Measurements from ENCODE around the gene L1CAM.

Gene L1CAM

DNA sequence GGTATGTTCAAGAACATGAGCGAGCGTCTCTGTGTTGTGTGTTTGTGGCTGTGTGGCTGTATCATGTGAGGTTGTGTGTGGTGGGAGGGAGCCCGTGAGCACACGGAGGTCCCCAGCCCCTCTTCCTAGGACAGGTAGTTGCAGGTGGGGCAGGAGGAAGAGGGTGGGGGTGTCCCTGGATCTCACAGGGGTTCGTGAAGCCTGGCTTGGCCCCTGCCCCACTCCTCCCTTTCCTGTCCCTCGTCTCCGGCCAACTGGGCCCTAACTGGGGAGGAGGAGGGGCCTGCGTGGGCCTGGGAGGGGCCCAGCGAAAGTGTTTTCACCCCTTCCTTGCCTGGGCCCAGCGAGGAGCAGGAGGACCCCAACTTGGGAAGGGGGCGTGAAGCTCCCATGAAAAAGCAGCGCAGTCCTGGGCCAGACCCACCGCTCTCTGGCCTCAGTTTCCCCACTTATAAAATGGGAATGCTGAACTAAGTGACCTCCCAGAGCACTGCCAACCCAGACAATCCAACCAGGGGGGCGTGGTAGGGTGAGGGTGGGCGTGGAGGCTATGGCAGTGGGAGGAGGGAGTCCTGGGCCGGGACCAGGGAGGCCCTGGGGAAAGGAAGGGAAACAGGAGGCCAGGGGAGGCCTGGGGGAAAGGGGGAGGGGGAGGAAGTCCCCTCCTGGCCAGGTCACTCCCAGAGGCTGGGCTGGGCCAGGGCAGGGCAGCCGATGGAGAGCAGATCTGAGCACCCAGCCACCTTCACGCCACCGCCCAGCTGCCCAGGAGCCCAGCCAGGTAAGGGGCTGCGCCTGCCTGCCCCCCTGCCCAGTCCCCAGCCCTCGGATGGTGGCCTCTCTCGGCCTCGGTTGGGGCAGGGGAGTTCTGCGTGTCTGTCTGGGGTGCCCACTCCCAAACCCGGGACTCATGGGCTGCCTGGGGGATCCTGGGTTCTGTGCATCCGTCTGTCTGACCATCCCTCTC lies 18.3 kb upstream of the L1CAM start, which contains the start of gene AVPR2:
TSS of gene AVPR2 (plus strand) at position 683 of the 967 bp plus-strand sequence. CDS start 473 bp downstream, outside the sequence.
- DNase-seq = no peak
- Histone ChIP-seq H3K4me1 (ENCODE audit: control extremely low read depth in 1 of 4, control insufficient read depth in 4 of 4, insufficient read depth in 4 of 4, low read length in 3 of 4) (peaks cover 5 to 48% (median 44%) of the 10 kb centered on the region in 4 experiments), H3K27ac (ENCODE audit: insufficient read depth in 1 of 2, low read depth in 1 of 2, low read length in 2 of 2, poor library complexity in 1 of 2, severe bottlenecking in 2 of 2) (no peak within 1 kb of the TSS), H3K9me3 (ENCODE audit: control extremely low read depth in 1 of 5, control insufficient read depth in 4 of 5, insufficient read depth in 2 of 5, low read depth in 1 of 5, low read length in 4 of 5) (no peaks in the 10 kb centered on the region), H3K27me3 (replicated peaks in 2 of 5; ENCODE audit: control insufficient read depth in 4 of 5, insufficient read depth in 5 of 5, low read length in 4 of 5) (peaks cover 0 to 15% (median 0%) of the 10 kb centered on the region in 5 experiments), H3K36me3 (ENCODE audit: control insufficient read depth in 4 of 4, insufficient read depth in 4 of 4, low read length in 3 of 4) (peaks cover 0 to 19% (median 9%) of the 10 kb centered on the region in 4 experiments), H3K4me3 (ENCODE audit: control insufficient read depth in 1 of 7, extremely low read depth in 1 of 7, insufficient read depth in 4 of 7, low read depth in 2 of 7, low read length in 6 of 7) (peak within 1 kb of the TSS in 1 of 7 experiments; percentile 38)
- CTCF ChIA-PET = interaction anchor here (1.9 kb wide), 1 partner anchor 45 kb away, joined by 4 read pairs; no protein-coding TSS in a partner anchor
- POLR2A ChIA-PET = no interaction called here
- WGBS (ENCODE audit: insufficient coverage) = 65% methylated on average over 15 of the region's 26 CpGs

DNA sequence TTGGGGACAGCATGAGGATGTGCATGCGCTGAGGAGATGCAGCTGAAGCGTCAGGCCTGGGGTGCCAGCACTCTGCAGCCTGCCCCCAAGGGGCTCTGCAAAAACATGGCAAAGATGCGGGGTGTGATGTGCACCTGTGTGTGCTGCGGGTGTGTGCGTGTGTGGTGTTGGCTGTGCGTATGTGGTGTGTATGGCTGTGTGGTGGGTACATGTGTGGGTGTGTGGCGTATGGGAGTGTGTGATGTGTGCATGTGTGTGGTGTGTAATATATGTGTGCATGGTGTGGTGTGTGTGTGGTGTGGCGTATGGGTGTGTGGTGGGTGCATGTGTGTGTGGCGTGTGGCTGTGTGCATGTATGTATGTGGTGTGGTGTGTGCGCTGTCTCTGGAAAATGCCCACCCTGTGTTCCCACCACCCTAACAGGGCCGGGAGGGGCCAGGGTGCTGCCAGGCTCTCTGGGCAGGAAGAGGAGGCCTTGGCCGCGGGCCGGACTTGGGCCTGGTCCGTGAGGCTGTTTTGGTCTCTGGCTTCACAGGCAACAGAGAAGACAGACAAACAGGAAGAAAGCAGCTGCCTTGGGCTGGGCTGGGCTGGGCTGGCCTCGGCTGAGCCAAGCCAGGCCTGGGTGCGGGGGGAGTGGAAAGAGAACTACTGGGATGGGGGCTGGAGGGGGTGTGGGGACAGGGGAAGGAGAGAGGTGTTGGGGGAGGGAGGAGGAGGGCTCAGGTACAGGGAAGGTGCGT lies 17.4 kb upstream of the L1CAM start:
- peak in 2 of 3 donors; percentile 46 to 60 for DNase-seq
- Histone ChIP-seq H3K4me3 (ENCODE audit: control insufficient read depth in 1 of 7, extremely low read depth in 1 of 7, insufficient read depth in 4 of 7, low read depth in 2 of 7, low read length in 6 of 7) (no peak overlapping the region), H3K27me3 (replicated peaks in 2 of 5; ENCODE audit: control insufficient read depth in 4 of 5, insufficient read depth in 5 of 5, low read length in 4 of 5) (peaks cover 0 to 13% (median 0%) of the 10 kb centered on the region in 5 experiments), H3K4me1 (ENCODE audit: control extremely low read depth in 1 of 4, control insufficient read depth in 4 of 4, insufficient read depth in 4 of 4, low read length in 3 of 4) (peaks cover 5 to 48% (median 44%) of the 10 kb centered on the region in 4 experiments), H3K36me3 (ENCODE audit: control insufficient read depth in 4 of 4, insufficient read depth in 4 of 4, low read length in 3 of 4) (peaks cover 0 to 12% (median 5%) of the 10 kb centered on the region in 4 experiments), H3K27ac (ENCODE audit: insufficient read depth in 1 of 2, low read depth in 1 of 2, low read length in 2 of 2, poor library complexity in 1 of 2, severe bottlenecking in 2 of 2) (no peak overlapping the region), H3K9me3 (ENCODE audit: control extremely low read depth in 1 of 5, control insufficient read depth in 4 of 5, insufficient read depth in 2 of 5, low read depth in 1 of 5, low read length in 4 of 5) (no peaks in the 10 kb centered on the region)
- POLR2A ChIA-PET = no interaction called here
- CTCF ChIA-PET = no interaction called here
- 73% methylated on average over 11 of the region's 18 CpGs for WGBS (ENCODE audit: insufficient coverage)

DNA sequence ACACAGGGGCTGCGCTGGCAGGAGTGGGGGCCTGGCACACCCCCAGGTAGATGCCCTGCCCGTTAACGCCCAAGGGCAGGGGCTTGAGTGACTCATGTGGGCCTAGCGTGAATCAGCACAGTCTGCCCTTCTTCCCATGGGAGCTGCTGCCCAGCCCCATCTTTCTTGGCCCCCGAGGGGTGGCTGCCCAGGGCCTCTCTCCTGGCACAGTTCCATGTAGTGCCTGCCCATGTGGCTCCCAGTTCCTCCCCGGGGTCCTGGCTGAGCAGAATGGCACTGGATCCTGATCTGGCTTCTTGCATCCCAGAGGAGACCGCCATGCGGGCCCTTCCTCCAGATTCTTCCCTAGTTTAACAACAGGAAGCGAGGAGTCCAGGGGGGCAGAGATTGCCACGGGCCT lies 16.4 kb upstream of the L1CAM start:
- no peak for DNase-seq
- peaks cover 5 to 54% (median 46%) of the 10 kb centered on the region in 4 experiments for H3K4me1 ChIP-seq (ENCODE audit: control extremely low read depth in 1 of 4, control insufficient read depth in 4 of 4, insufficient read depth in 4 of 4, low read length in 3 of 4)

DNA sequence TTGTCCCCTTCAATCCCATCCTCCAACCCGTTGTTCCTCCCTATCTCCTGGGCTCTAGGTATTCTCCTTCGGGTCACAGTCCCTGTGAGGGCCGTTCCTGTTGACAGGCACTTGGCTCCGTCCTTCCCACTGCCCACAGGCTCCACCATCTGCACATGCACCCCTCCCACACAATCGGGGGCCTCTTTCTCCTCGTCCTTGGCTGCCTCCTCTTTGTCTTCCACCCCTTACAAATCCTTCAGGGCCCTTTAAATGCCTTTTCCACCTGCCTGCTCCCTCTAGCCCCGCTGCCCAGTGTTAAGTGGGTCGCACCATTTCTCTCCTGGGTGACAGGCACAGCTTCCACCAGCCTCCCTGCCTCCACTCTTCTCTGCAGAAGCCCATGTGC lies 15.8 kb upstream of the L1CAM start:
- CTCF ChIA-PET = no interaction called here
- Histone ChIP-seq H3K9me3 (ENCODE audit: control extremely low read depth in 1 of 5, control insufficient read depth in 4 of 5, insufficient read depth in 2 of 5, low read depth in 1 of 5, low read length in 4 of 5) (no peaks in the 10 kb centered on the region), H3K27me3 (replicated peaks in 2 of 5; ENCODE audit: control insufficient read depth in 4 of 5, insufficient read depth in 5 of 5, low read length in 4 of 5) (peaks cover 0 to 13% (median 0%) of the 10 kb centered on the region in 5 experiments), H3K27ac (ENCODE audit: insufficient read depth in 1 of 2, low read depth in 1 of 2, low read length in 2 of 2, poor library complexity in 1 of 2, severe bottlenecking in 2 of 2) (no peak overlapping the region), H3K36me3 (ENCODE audit: control insufficient read depth in 4 of 4, insufficient read depth in 4 of 4, low read length in 3 of 4) (no peaks in the 10 kb centered on the region), H3K4me1 (ENCODE audit: control extremely low read depth in 1 of 4, control insufficient read depth in 4 of 4, insufficient read depth in 4 of 4, low read length in 3 of 4) (peaks cover 5 to 54% (median 46%) of the 10 kb centered on the region in 4 experiments), H3K4me3 (ENCODE audit: control insufficient read depth in 1 of 7, extremely low read depth in 1 of 7, insufficient read depth in 4 of 7, low read depth in 2 of 7, low read length in 6 of 7) (no peak overlapping the region)
- POLR2A ChIA-PET = no interaction called here
- 66% methylated on average over 7 of the region's 8 CpGs for WGBS (ENCODE audit: insufficient coverage)
- DNase-seq = no peak

More for the DNA sequence above, 16.4 kb upstream of the L1CAM start:
- H3K27ac ChIP-seq (ENCODE audit: insufficient read depth in 1 of 2, low read depth in 1 of 2, low read length in 2 of 2, poor library complexity in 1 of 2, severe bottlenecking in 2 of 2) = no peak overlapping the region
- H3K9me3 ChIP-seq (ENCODE audit: control extremely low read depth in 1 of 5, control insufficient read depth in 4 of 5, insufficient read depth in 2 of 5, low read depth in 1 of 5, low read length in 4 of 5) = no peaks in the 10 kb centered on the region
- ChIA-PET CTCF (no interaction called here), POLR2A (no interaction called here)
- peaks cover 0 to 6% (median 0%) of the 10 kb centered on the region in 4 experiments for H3K36me3 ChIP-seq (ENCODE audit: control insufficient read depth in 4 of 4, insufficient read depth in 4 of 4, low read length in 3 of 4)
- 61% methylated on average over 10 of the region's 10 CpGs for whole genome bisulfite sequencing (ENCODE audit: insufficient coverage)
- H3K27me3 ChIP-seq (replicated peaks in 2 of 5; ENCODE audit: control insufficient read depth in 4 of 5, insufficient read depth in 5 of 5, low read length in 4 of 5) = peaks cover 0 to 13% (median 0%) of the 10 kb centered on the region in 5 experiments
- H3K4me3 ChIP-seq (ENCODE audit: control insufficient read depth in 1 of 7, extremely low read depth in 1 of 7, insufficient read depth in 4 of 7, low read depth in 2 of 7, low read length in 6 of 7) = no peak overlapping the region

DNA sequence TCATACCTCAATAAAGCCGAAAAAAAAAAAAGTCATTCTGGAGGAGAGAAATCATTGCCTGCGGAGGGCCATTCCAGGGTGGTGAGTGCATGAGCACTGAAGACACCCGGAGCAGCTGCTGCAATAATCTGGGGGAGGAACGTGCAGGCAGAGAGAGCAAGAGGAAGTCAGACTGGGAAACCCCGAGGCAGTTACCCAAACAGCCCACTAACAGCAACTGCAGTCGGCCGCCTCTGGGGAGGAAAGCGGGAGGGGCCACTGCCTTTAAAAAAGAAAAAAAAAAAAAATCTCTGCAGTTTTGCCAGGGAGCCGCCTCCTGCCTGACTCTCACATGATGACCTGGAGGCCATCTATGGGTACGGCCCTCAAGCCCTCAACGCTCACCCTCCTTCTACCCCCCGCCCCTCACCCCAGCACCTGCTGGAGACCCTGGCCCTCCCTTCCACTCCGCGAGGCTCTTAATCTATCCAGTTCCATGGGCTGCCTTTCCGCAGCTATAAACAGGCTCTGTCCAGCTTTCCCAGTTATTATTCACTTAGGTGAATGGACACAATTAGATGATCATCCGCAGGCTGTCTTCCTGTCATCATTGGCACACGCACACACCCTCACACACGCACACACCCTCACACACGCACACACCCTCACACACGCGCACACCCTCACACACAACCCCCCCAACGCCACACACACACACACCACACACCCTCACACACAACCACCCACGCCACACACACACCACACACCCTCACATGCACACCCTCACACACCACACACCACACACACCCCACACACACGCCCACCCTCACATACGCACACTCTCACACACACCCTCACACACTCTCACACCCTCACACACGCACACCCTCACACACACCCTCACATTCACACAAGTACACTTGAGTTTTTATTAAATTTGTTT lies 15.1 kb upstream of the L1CAM start:
- Histone ChIP-seq H3K36me3 (ENCODE audit: control insufficient read depth in 4 of 4, insufficient read depth in 4 of 4, low read length in 3 of 4) (no peaks in the 10 kb centered on the region), H3K27ac (ENCODE audit: insufficient read depth in 1 of 2, low read depth in 1 of 2, low read length in 2 of 2, poor library complexity in 1 of 2, severe bottlenecking in 2 of 2) (no peak overlapping the region), H3K4me3 (ENCODE audit: control insufficient read depth in 1 of 7, extremely low read depth in 1 of 7, insufficient read depth in 4 of 7, low read depth in 2 of 7, low read length in 6 of 7) (peak overlapping the region in 2 of 7 experiments; percentile 1 to 4), H3K9me3 (ENCODE audit: control extremely low read depth in 1 of 5, control insufficient read depth in 4 of 5, insufficient read depth in 2 of 5, low read depth in 1 of 5, low read length in 4 of 5) (no peaks in the 10 kb centered on the region), H3K4me1 (ENCODE audit: control extremely low read depth in 1 of 4, control insufficient read depth in 4 of 4, insufficient read depth in 4 of 4, low read length in 3 of 4) (peaks cover 5 to 54% (median 46%) of the 10 kb centered on the region in 4 experiments), H3K27me3 (replicated peaks in 2 of 5; ENCODE audit: control insufficient read depth in 4 of 5, insufficient read depth in 5 of 5, low read length in 4 of 5) (peaks cover 0 to 8% (median 0%) of the 10 kb centered on the region in 5 experiments)
- ChIA-PET CTCF (interaction anchor here (0.8 kb wide), 1 partner anchor 9 kb away, joined by 3 read pairs; no protein-coding TSS in a partner anchor), POLR2A (interaction anchor here (0.6 to 0.7 kb wide), 2 partner anchors 22 to 44 kb away, joined by 4 to 6 read pairs; no protein-coding TSS in a partner anchor)
- peak; percentile 75 to 91 (median 91) for DNase-seq
- 57% methylated on average over 20 of the region's 26 CpGs for WGBS (ENCODE audit: insufficient coverage)

DNA sequence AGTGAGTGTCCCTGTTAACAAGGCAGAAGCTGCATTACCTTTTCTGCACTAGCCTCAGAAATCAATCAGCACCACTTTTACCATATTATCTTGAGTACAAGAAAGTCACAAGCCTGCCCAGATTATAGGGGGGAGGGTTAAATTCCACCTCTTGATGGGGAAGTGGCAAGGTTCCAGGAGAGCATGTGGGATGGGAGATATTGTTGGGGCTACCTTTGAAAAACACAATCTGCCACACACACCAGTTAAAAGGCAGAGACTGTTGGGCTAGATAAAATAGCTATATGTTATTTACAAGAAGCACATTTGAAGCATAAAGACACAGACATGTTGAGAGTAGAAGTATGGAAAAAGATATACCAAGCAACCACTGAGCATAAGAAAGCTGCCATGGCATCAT lies 11.9 kb upstream of the L1CAM start:
- ChIA-PET CTCF (no interaction called here), POLR2A (no interaction called here)
- H3K4me1 ChIP-seq (ENCODE audit: control extremely low read depth in 1 of 4, control insufficient read depth in 4 of 4, insufficient read depth in 4 of 4, low read length in 3 of 4) = peaks cover 5 to 30% (median 24%) of the 10 kb centered on the region in 4 experiments

More for the DNA sequence above, 11.9 kb upstream of the L1CAM start:
- DNase-seq = peak; percentile 68 to 87 (median 84)
- no peak overlapping the region for H3K4me3 ChIP-seq (ENCODE audit: control insufficient read depth in 1 of 7, extremely low read depth in 1 of 7, insufficient read depth in 4 of 7, low read depth in 2 of 7, low read length in 6 of 7)
- no peaks in the 10 kb centered on the region for H3K36me3 ChIP-seq (ENCODE audit: control insufficient read depth in 4 of 4, insufficient read depth in 4 of 4, low read length in 3 of 4)
- no peak overlapping the region for H3K27ac ChIP-seq (ENCODE audit: insufficient read depth in 1 of 2, low read depth in 1 of 2, low read length in 2 of 2, poor library complexity in 1 of 2, severe bottlenecking in 2 of 2)
- H3K9me3 ChIP-seq (ENCODE audit: control extremely low read depth in 1 of 5, control insufficient read depth in 4 of 5, insufficient read depth in 2 of 5, low read depth in 1 of 5, low read length in 4 of 5) = peaks cover 0 to 1% (median 0%) of the 10 kb centered on the region in 5 experiments
- peaks cover 0 to 4% (median 0%) of the 10 kb centered on the region in 5 experiments for H3K27me3 ChIP-seq (replicated peaks in 2 of 5; ENCODE audit: control insufficient read depth in 4 of 5, insufficient read depth in 5 of 5, low read length in 4 of 5)
